ENCODE measurements around the gene SYCP3.
"Not testable (repeated sequence)": the region's sequence is repeated elsewhere in the genome, so short reads cannot be mapped to it uniquely, and the experiment has no call there.

SYCP3 gene

DNA sequence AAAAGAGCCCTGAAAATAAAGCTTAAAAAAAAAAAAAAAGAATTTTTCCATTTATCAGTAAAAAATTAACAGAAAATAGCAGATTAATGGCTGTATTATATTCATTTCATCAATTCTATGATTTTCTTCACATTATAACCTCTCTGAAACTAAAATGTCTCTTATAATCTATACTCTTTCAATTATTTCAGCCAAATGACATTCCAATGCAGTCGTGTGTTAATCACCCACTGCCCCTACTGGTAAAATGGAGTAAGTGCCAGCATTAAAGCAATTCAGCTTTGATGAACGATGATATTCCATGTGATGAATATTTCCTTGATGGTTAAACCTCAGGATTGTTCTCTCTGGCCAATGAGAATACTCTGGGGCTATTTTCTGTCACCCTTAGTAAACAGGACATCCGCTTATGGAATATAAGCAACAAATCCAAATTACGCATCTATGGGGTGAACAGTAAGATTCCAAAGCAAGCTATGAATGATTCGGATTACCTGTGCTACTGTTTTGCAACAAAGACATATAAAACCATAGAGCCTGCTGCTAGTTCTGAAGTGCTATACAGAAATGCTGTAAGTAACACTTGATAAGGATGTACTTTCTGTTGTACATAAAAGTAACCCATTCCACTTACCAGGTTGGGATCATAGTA is 20.3 kb upstream of the SYCP3 start:
- no peak for DNase-seq

DNA sequence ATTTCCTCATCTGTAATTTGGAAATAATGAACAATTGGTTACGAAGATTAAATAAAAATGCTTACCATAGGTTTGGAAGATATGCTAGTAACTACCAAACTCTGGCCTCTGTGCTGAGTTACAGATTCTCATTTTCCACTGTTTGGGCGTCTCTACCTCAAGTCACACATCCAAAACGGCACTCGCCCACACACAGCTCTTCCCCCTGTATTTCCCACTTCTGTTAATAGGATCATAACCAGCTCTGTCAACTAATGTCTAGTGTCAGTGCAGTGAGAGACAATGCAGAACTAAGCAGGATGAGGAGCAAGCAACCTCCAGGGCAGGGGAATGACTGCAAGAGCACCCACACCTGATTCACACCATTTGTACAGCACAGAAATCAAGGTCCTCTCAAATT is 10.9 kb upstream of the SYCP3 start:
- no peak for DNase-seq

GRCh38 chr12:101749657-101750056 is 10.4 kb upstream of the SYCP3 start:
- DNase-seq: no peak

DNA sequence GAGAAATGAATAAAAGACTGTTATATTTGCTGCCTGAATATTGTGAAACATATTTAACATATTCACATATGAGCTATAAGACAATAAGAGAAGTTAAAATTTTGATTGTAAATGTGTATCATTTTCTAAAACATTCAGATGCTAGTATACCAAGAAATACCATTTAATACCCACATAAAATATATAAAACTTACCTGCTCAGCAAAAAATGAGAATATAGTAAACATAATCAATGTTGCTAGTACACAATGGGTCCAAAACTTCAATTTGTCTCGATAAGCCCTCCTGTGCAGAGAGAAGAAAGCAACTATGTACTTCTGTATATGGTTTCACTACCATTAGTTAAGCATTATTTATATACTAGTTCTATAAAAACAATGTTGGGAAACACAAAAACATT is 9.6 kb upstream of the SYCP3 start:
- DNase-seq: no peak

DNA sequence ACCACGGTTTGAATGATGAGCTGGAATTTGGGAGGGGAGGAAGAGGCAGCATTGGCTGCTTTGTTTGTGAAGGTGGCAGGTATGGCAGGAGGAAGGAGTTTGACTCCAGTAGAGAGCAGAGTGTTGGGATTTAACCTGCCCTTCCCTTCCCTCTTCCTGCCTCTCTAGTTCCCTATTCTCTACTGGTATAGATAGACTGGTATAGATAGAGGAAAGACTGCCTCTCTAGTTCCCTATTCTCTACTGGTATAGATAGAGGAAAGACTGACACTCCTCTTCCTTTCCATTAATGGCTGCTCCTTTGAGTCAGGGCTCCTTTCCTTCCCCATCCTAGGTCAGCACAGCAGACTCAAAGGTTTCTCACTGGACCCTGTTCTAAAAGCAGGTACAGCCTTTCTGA is 8.4 kb upstream of the SYCP3 start:
- DNase-seq: no peak

GRCh38 chr12:101746661-101747060 is 7.4 kb upstream of the SYCP3 start:
- no peak for DNase-seq

GRCh38 chr12:101746196-101746595 is 6.9 kb upstream of the SYCP3 start:
- no peak for DNase-seq

DNA sequence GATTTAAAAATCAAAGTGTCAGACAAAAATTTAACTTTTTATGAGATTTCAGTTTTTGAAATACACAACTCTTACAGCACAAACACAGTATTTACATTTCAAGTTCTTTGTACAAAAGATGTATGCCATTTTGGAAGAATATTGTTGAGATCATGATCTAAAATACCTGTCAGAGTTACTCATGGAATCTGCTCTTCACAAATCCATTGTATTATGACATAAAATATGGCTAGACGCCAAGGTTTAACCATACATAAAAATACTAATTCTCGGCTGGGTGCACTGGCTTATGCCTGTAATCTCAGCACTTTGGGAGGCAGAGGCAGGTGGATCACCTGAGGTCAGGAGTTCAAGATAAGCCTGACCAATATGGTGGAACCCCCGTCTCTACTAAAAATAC is 6.2 kb upstream of the SYCP3 start:
- no peak for DNase-seq

DNA sequence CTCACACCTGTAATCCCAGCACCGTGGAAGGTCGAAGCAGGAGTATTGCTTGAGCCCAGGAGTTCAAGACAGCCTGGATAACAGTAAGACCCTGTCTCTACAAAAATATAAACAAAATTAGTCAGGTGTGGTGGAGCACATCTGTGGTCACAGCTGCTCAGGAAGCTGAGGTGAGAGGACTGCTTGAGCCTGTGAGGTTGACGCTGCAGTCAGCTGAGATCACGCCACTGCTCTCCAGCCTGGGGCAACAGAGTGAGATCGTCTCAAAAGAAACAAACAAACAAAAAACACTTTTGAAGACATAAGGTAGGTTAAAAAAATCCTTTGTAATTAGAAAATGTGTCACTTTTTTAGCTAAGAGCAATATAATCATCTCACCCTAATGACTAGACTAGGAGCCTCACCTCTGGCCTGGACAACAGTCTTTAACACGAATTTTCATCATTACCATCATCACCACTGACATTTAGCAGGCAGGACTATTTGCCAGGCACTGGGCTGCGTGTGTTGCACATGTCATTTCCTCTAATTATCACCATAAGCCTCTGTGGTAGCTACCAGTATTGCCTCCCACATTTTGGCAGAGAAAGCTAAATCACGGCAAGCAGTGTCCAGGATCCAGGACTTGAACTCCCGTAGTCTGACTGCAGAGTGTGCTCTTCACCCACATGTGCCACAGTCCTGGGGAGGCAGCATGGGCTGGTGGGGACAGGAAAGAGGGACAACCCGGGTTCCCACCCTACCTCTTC is 4.6 kb upstream of the SYCP3 start:
- no peak for DNase-seq

GRCh38 chr12:101743242-101743641 is 4.0 kb upstream of the SYCP3 start:
- DNase-seq: no peak

- DNase-seq: no peak
These were observed 1.7 kb upstream of the SYCP3 start for GRCh38 chr12:101740980-101741379.

DNA sequence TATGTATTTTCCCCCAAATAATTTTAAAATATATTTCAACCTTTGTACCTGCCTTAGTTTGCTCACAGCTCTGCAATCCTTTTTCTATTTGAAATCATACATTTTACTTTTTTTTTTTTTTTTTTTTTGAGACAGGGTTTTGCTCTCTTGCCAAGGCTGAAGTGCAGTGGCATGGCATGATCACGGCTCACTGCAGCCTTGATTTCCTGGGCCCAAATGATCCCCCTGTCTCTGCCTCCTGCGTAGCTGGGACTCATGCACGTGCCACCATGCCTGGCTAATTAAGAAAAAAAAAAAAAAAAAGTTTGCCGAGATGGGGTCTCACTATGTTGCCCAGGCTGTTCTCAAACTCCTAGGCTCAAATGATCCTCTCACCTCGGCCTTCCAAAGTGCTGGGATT is 1.3 kb upstream of the SYCP3 start:
- no peak for DNase-seq

- no peak for DNase-seq
These were observed 1.8 kb downstream of the SYCP3 start for GRCh38 chr12:101737476-101737875.

- DNase-seq: not testable (repeated sequence)
These were observed 4.8 kb downstream of the SYCP3 start for GRCh38 chr12:101734482-101734881.

DNA sequence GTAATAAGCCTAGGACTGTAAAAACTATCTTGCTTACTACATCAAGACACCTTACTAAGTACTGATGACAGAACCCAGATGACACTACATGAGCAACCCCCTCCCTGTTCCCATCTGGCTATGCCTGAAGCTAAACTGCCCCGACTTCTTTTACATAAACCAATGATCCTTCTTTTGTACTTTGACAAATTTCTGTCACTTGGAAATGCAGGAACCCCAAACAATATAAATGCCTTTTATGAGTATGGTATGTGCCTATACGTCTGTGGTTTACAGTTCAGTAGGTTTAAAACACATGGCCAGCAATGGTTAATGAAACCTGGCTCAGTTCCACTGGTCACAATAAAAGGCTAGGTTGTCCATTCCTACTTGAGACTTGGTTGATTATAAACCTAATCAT is 6.1 kb downstream of the SYCP3 start:
- DNase-seq: no peak

DNA sequence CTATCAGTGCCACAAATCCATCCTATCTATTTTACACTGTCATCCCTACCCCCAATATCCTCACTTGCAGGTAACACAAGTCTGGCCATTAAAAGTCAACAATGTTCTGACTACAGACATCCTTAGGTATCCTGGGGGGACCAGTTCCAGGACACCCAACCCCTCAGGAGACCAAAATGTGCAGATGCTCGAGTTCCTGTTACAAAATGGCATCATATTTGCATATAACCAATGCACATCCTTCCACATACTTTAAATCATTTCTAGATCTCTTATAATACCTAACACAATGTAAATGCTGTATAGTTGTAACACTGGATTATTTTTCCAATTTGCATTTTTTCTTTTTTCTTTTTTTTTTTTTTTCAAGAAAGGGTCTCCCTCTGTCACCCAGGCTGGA is 6.9 kb downstream of the SYCP3 start:
- no peak for DNase-seq

- DNase-seq: no peak
These were observed 9.4 kb downstream of the SYCP3 start for GRCh38 chr12:101729842-101730241.

GRCh38 chr12:101727098-101727497 is 12.2 kb downstream of the SYCP3 start:
- DNase-seq: no peak

- DNase-seq: no peak
These were observed 16.9 kb downstream of the SYCP3 start for GRCh38 chr12:101722392-101722791.

GRCh38 chr12:101720118-101720517 is 19.1 kb downstream of the SYCP3 start:
- no peak for DNase-seq

- no peak for DNase-seq
These were observed 19.7 kb downstream of the SYCP3 start for GRCh38 chr12:101719566-101719965.

GRCh38 chr12:101714877-101715444 is 24.3 kb downstream of the SYCP3 start:
- DNase-seq: no peak

DNA sequence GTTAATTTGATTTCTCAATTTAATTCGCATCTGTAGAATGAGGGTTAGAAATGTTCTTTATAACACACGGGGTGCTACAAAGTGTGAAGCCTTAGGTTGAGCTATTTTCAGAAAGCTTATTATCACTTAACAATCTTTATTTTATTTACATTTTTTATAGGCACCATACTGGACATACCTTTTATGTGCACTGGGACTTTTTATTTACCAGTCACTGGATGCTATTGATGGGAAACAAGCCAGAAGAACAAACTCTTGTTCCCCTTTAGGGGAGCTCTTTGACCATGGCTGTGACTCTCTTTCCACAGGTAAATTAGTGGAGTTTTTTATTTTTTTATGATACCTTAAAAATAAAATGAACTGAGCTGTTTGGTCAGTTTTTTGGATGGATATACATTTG is 25.3 kb downstream of the SYCP3 start:
- no peak for DNase-seq

- DNase-seq: no peak
These were observed 26.1 kb downstream of the SYCP3 start for GRCh38 chr12:101713059-101713682.
